K562 (cell line): ENCODE data around the gene AGPAT1. TPM values are rescaled to one million over a fixed set of nuclear protein-coding genes. Genes with fewer than 3 reads are reported as not detected.
A peak's percentile ranks its signal among the peaks of the same experiment; 100 is the strongest.

Experiments used
- BMI1 ChIP-seq: fragments of 150-350 bp; IDR thresholded peaks from 2 replicates; pipeline ENCODE4 v1.6.1; 2014; ENCODE audit warnings: low read length
- CHCHD3 ChIP-seq: fragments of 250-450 bp; sonication (Bioruptor Pico); IDR thresholded peaks from 2 replicates; pipeline ENCODE4 v2.1.2; 2022; ENCODE audit warnings: mild to moderate bottlenecking
- E2F3 ChIP-seq: fragments of 250-450 bp; sonication (Bioruptor Pico); IDR thresholded peaks from 2 replicates; pipeline ENCODE4 v1.4.0; 2020; ENCODE audit warnings: mild to moderate bottlenecking
- FOXA1 ChIP-seq: fragments of 450-650 bp; IDR thresholded peaks from 2 replicates; pipeline ENCODE4 v1.6.1; 2016; ENCODE audit warnings: mild to moderate bottlenecking, borderline replicate concordance
- HDAC6 ChIP-seq: IDR thresholded peaks from 2 replicates; pipeline ENCODE4 v1.6.1; 2012; ENCODE audit warnings: low read depth, mild to moderate bottlenecking, control low read depth, inconsistent platforms, low read length, moderate library complexity
- IFI16 ChIP-seq: fragments of 250-450 bp; sonication (Bioruptor Pico); IDR thresholded peaks from 2 replicates; pipeline ENCODE4 v2.1.2; 2022; ENCODE audit warnings: mild to moderate bottlenecking, inconsistent platforms
- KLF1 ChIP-seq: fragments of 450-650 bp; IDR thresholded peaks from 2 replicates; pipeline ENCODE4 v1.6.1; 2016; ENCODE audit warnings: missing genetic modification characterization, missing compliant biosample characterization
- LARP7 ChIP-seq: fragments of 450-650 bp; IDR thresholded peaks from 2 replicates; pipeline ENCODE4 v1.6.1; 2016
- LEF1 ChIP-seq: fragments of 450-650 bp; IDR thresholded peaks from 2 replicates; pipeline ENCODE4 v1.6.1; 2016; ENCODE audit warnings: mild to moderate bottlenecking
- NFATC3 ChIP-seq: fragments of 450-650 bp; IDR thresholded peaks from 2 replicates; pipeline ENCODE4 v1.6.1; 2017; ENCODE audit warnings: mild to moderate bottlenecking
- NR2C1 ChIP-seq, 2 experiments: fragments of 450-650 bp; IDR thresholded peaks; 2 replicates each; pipeline ENCODE4 v1.6.1; 2017; ENCODE audit warnings: mild to moderate bottlenecking in 2 of 2, antibody characterized with exemption in 1 of 2, inconsistent platforms in 1 of 2, missing compliant biosample characterization in 1 of 2, missing genetic modification characterization in 1 of 2
- RAD21 ChIP-seq, 2 experiments: fragments of 250-450 bp in 1 of 2; fragments of 450-650 bp in 1 of 2; sonication (Bioruptor Pico) in 1 of 2; formaldehyde crosslinking in 1 of 2; IDR thresholded peaks in 1 of 2; conservative IDR thresholded peaks in 1 of 2; 2 replicates each; pipeline versions ENCODE4 v1.4.0 to v1.8.0; 2020 to 2022; ENCODE audit warnings: mild to moderate bottlenecking in 2 of 2, moderate library complexity in 1 of 2
- RB1 ChIP-seq: fragments of 450-650 bp; IDR thresholded peaks from 2 replicates; pipeline ENCODE4 v1.6.1; 2017; ENCODE audit warnings: low read depth, mild to moderate bottlenecking
- RREB1 ChIP-seq: fragments of 250-450 bp; sonication (Bioruptor Pico); IDR thresholded peaks from 2 replicates; pipeline ENCODE4 v1.4.0; 2020
- SRSF9 ChIP-seq: fragments of 200-400 bp; formaldehyde crosslinking; IDR thresholded peaks from 2 replicates; pipeline ENCODE4 v1.6.1; 2017; ENCODE audit warnings: low read depth, low read length, borderline replicate concordance
- TAL1 ChIP-seq: fragments of 450-650 bp; IDR thresholded peaks from 2 replicates; pipeline ENCODE4 v1.6.1; 2016; ENCODE audit warnings: mild to moderate bottlenecking
- THAP7 ChIP-seq: fragments of 250-450 bp; sonication (Bioruptor Pico); IDR thresholded peaks from 2 replicates; pipeline ENCODE4 v1.5.0; 2021
- TRIM28 ChIP-seq: fragments of 450-650 bp; IDR thresholded peaks from 2 replicates; pipeline ENCODE4 v1.6.1; 2017
- ZNF133 ChIP-seq: fragments of 250-450 bp; sonication (Bioruptor Pico); IDR thresholded peaks from 2 replicates; pipeline ENCODE4 v1.4.0; 2020; ENCODE audit warnings: mild to moderate bottlenecking
- ZNF224 ChIP-seq: sonication (generic); formaldehyde crosslinking; IDR thresholded peaks from 2 replicates; pipeline ENCODE4 v1.8.0; 2022; ENCODE audit warnings: mild to moderate bottlenecking, missing genetic modification reagents
- polyA plus RNA-seq, 8 experiments: library from polyadenylated mRNA; depleted of rRNA in 4 of 8; stranded (reverse) in 5 of 8; unstranded in 3 of 8; fragments of >200 nt; fragmentation: Nextera tagmentation in 2 of 8; fragmentation: Illumina TruSeq in 1 of 8; extraction: Ambion mirVana in 2 of 8; extraction: Trizol in 1 of 8; gene quantifications; 2 replicates each; pipeline versions ENCODE4 v1.2.1 to v1.2.3, GENCODE V29; 2011 to 2014; ENCODE audit warnings: inconsistent platforms in 1 of 8, missing spikeins in 1 of 8
- total RNA-seq, 7 experiments: library from RNA; depleted of rRNA in 6 of 7; stranded (reverse); fragments of >200 nt in 6 of 7; fragmentation: Illumina TruSeq in 2 of 7; extraction: Trizol in 2 of 7; gene quantifications; 2 replicates each; pipeline versions ENCODE4 v1.2.1 to v1.2.3, GENCODE V29; 2011 to 2021; ENCODE audit warnings: low replicate concordance in 1 of 7
- TF ChIP-seq, protein P1 (sequence below): IDR thresholded peaks from 3 replicates; pipeline ENCODE4 v1.6.1; 2011; ENCODE audit warnings: borderline replicate concordance, mild to moderate bottlenecking, moderate library complexity; ENCODE audit not compliant: insufficient read length; ENCODE audit errors: extremely low read depth

Gene AGPAT1
- total and polyA plus RNA-seq, 9 of the 15 experiments (the other 6 are each of a cell fraction or from before 2014, with no cell fraction given): 37.9 to 176 (median 69.4) TPM

DNA sequence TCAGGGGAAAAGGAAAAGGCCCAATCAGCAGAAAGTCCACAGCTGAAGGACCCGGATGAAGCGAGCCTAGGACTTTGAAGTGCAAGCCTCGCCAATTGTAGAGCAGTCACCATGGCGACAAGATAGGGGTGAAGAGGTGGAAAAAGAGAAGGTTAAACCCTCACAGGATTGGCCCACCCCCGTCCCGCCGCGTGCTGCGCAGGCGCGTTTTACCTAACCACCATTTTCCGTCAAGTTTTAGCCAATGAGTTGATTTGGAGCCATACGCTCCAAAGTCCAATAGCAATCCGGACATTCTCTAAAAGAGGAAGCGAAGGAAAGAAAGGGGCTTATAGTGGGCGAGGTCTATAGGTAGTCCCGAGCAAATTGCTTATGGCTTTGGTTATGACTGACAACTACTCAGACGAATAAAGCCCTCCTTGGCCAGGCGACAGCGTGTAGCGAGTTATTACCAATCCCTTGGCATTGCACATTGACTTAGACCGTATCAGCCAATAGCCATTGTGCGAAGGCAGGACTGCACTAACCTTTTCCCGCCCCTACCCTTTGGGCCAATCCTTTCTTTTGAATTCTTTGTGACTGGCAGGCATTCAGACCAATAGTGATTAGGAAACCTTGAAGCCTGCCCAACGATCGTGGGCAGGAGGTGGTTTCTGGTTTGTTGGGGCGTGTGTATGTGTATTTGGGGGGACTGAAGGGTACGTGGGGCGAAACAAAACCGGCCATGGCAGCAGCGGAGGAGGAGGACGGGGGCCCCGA, 2.1 kb upstream of the AGPAT1 start, which contains the start of gene RNF5 (continued):
- TF ChIP-seq FOXA1 (no peak), KLF1 (tag) (no peak), CHCHD3 (no peak), NR2C1 (IDR thresholded peaks at IDR 0.05) (no peak; the same call in 1 of the 2 replicates), NR2C1 (tag; IDR thresholded peaks at IDR 0.05) (peak; percentile 33; the same call in 1 of the 2 replicates), BMI1 (peak; percentile 90), LARP7 (no peak), RREB1 (CRISPR knock-in tag) (no peak), SRSF9 (no peak), RAD21 (CRISPR knock-in tag; conservative IDR thresholded peaks at IDR 0.05 in 1 of 2, IDR thresholded peaks at IDR 0.05 in 1 of 2) (no peak), IFI16 (CRISPR knock-in tag) (no peak), LEF1 (peak; percentile 54), ZNF133 (CRISPR knock-in tag) (no peak), ZNF224 (CRISPR knock-in tag) (no peak), E2F3 (CRISPR knock-in tag) (no peak), TAL1 (no peak), THAP7 (CRISPR knock-in tag) (no peak), HDAC6 (no peak), NFATC3 (no peak), RB1 (no peak; the same call in 1 of the 2 replicates), TRIM28 (no peak)
- TF ChIP-seq, protein P1, sequence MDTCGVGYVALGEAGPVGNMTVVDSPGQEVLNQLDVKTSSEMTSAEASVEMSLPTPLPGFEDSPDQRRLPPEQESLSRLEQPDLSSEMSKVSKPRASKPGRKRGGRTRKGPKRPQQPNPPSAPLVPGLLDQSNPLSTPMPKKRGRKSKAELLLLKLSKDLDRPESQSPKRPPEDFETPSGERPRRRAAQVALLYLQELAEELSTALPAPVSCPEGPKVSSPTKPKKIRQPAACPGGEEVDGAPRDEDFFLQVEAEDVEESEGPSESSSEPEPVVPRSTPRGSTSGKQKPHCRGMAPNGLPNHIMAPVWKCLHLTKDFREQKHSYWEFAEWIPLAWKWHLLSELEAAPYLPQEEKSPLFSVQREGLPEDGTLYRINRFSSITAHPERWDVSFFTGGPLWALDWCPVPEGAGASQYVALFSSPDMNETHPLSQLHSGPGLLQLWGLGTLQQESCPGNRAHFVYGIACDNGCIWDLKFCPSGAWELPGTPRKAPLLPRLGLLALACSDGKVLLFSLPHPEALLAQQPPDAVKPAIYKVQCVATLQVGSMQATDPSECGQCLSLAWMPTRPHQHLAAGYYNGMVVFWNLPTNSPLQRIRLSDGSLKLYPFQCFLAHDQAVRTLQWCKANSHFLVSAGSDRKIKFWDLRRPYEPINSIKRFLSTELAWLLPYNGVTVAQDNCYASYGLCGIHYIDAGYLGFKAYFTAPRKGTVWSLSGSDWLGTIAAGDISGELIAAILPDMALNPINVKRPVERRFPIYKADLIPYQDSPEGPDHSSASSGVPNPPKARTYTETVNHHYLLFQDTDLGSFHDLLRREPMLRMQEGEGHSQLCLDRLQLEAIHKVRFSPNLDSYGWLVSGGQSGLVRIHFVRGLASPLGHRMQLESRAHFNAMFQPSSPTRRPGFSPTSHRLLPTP: no peak
